Glomerular visceral epithelial cell (primary cell): ENCODE results near the gene CERS6.
"Not testable (repeated sequence)": the region's sequence is repeated elsewhere in the genome, so short reads cannot be mapped to it uniquely, and the experiment has no call there.

ENCODE experiments used
- DNase-seq: peaks from one replicate; pipeline ENCODE4 v3.0.0-alpha.2; 2016; ENCODE audit errors: extremely low spot score

The CERS6 gene

DNA sequence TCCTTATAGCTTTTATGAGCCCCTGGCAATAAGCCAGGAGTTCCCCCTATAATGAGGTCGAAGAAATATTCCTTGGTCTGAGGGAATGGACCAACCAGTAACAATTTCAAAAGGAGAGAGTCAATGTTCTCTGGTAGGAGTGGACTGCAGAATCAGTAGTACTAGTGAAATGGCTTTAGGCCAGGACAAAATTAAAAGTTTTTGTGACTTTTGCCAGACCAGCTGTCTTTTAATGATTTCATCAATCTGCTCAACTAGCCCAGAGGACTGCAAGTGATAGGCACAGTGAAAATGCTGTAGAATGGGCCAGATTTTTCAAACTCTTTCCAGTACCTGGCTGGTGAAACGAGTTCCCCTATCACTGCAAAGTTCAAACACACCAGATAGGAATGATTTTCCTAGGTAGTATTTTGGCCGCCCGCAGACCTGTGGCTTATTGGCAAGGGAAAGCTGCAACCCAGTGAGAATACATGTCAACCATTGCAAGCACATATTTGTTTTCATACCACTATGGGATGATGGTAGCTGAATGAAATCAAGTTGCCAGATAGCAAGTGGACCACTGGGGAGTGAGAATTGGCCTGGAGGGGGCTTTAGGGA lies 45.5 kb downstream of the CERS6 start:
- no peak for DNase-seq

DNA sequence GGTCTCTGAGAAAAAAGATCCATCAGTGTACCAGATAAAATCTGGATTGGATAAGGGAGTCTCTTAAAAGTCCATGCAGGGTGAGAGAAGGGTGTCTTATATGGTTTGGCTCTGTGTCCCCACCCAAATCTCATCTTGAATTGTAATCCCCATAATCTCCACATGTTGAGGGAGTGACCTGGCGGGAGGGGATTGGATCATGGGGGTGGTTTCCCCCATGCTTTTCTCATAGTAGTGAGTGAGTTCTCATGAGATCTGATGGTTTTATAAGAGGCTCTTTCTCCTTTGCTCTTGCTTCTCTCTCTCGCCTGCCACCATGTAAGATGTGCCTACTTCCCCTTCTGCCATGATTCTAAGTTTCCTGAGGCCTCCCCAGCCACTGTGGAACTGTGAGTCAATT lies 46.8 kb downstream of the CERS6 start:
- not testable (repeated sequence) for DNase-seq

DNA sequence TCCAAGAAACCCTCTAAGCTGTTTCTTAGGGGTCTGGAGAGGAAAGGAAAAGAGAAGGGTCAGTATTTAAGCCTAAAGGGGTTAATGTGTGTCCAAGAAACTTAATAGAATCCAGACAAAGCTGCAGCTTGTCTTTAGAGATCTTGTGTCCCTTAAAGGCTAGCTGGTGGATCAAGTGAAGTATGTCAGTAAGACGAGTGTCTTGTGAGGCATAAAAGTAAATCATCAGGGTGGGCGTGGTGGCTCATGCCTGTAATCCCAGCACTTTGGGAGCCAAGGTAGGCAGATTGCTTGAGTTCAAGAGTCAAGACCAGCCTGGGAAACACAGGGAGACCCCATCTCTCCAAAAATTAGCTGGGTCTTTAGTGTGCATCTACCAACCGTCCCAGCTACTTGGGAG lies 47.8 kb downstream of the CERS6 start:
- DNase-seq = no peak

DNA sequence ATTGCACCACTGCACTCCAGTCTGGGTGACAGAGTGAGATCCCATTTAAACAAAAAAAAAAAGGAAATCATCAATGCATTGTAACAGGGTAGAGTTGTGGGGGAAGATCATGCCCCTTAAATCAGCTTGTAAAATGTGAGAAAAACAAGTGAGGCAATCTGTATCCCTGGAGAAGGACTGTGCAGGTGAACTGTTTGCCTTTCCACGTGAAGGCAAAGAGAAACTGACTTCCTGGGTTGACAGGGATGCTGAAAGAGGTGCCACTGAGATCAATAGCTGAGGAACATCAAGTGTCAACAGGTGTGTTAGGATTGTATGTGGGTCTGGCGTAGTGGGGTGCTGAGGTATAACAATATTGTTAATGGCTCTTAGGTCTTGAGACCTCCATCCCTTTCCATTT lies 48.3 kb downstream of the CERS6 start:
- no peak for DNase-seq

DNA sequence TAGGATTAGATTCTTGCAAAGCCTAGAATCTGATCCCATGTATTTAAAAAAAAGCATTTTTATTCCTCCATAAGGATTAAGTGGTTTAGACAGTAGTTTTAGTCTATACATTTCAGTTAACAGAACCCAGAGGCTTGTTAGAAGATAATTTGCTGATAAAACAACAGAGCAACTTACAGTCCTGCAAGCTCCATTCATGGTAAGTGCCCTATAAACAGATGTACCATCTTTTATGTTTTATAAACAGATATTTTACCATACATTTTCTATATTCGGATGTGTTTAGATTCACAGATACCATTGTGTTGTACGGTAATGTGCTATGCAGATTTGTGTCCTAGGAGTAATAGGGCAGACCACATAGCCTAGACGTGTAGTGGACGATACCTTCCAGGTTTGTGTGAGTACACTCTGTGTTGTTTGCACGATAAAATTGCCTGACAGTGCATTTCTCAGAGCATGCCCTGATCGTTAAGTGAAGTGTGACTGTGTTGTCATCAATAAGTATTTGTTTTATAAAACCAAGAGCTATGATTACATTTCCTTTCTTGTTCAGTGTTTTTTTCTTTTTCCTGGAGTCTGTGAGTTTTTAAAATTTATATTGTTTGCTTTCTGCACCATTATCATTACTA lies 54.2 kb downstream of the CERS6 start:
- no peak for DNase-seq

DNA sequence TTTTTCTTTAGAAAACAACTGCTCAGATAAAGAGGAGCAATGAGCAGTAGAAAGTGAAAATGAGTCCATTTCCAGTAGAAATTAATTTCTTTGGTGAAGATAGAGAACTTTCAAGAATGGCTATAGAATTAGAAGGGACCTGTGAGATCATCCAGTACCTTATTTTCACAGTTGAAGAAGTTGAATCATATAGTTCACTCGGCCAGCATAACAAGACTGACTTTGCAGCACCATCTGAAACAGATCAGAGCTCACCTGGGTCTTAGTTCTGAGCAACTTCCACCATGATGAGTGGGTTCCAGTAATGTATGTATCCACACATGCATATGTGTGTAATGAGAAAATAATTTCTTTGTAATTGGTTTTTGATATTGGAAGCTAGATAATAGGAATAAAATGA lies 58.6 kb downstream of the CERS6 start:
- DNase-seq = no peak

DNA sequence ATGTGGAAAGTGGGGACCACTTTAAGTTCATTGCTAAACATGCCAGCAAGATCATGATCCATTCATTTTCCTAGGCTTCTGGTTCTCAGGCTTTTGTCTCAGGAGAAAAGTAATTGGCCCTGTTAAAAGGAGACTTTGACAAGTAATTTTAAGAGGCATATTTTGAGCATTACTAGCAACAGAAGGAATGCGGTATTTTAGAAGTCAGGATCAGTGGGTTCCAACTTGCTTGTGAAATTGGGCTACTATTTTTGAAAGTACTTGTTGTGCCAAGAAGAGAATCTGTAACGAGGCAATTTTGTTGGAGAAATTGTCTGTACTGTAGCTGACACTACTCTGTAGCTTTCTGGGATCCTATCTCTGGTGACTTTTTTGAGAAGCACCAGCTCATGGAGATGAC lies 59.4 kb downstream of the CERS6 start:
- DNase-seq = no peak

DNA sequence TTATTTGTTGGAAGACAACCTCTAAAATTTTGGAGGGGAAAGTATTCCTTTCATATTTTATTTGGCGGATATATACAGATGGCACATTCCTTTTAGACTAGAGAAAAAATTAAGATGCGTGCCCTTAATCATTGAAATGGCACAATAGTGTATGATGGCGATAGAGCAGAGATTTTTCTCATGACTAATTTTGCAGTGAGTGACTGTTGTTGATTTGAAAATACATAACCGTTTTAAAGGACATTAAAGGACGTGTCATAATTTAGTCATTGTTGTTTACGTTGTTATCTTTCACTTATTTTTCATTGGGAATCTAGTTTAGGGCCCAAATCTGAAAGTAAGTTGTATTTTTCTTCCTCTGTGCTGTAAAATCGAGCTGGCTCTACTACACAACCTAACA lies 61.7 kb downstream of the CERS6 start:
- DNase-seq = no peak

DNA sequence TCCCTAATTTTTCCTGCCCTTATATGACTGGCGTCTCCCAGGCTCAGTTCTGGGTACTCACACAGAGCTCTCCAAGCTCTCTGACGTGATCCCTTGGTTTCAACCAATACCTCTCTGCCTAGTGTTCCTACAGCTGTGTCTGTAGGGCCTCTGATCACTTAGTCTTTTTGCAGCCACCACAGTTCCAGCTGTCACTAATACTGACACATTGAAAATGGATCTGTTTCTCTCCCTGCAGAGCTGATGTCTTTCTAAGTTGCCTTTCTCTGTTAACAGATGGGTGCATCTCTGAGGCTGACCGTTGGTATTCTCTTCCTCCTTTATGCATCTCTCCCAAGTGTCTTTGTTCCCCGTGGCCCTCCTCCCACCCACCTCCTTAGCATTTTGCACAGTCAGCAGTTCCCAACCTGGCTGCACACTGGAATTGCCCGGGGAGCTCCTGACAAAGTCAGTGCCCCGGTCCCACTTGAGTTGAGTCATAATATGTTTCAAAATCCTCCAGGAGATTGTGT lies 62.5 kb downstream of the CERS6 start:
- DNase-seq = no peak

DNA sequence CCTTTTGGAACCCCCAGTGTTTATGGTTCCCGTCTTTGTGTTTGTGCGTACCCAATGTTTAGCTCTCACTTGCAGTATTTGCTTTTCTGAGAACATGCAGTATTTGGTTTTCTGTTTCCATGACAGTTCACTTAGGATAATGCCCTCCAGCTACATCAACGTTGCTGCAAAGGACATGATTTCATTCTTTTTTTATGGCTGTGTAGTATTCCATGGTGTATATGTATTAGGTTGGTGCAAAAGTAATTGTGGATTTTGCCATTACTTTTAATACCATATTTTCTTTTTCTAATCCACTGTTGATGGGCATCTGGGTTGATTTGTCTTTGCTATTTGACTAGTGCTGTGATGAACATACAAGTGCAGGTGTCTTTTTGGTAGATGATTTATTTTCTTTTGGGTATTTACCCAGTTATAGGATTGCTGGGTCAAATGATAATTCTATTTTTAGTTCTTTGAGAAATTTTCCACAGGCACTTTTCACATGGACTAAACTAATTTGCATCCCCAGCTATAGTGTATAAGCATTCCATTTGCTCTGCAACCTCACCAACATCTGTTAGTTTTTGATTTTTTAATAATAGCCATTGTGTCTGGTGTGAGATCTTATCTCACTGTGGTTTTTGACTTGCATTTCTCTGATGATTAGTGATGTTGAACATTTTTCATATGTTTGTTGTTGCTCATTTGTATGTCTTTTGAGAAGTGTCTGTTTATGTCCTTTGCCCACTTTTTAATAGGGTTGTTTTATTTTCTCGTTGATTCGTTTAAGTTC lies 63.6 kb downstream of the CERS6 start:
- DNase-seq = no peak

DNA sequence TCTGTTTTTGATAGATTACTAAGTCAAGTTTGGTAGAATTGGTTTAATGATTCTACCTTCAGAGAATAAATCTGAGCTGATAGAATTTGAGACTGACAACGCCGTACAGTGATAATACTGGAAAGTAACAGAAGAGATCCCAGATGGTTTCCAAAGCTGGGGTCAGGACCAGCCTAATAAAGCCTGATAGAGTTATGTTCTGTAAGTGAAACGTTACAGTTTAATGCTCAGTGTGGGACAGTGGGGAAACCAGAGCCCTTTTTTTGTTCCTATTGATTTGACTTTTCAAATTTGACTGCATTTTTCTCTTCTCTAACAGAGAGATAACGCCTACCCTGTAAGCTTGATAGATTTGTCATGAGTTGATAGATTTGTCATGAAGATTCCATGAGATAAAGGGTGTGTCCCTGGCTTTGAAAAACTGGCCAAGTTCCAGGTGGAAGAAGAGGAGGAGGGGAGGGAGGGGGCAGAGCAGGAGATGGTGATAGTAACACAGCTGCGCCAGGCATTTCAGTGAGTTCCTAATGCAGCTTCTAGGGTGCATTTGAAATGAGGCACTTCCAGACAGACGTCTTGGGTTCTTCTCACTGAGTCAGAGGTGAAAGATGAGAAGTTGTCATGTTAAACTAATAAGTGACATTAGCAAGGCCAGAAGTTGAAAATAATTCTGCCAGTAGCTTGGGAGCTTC lies 65.1 kb downstream of the CERS6 start:
- no peak for DNase-seq

DNA sequence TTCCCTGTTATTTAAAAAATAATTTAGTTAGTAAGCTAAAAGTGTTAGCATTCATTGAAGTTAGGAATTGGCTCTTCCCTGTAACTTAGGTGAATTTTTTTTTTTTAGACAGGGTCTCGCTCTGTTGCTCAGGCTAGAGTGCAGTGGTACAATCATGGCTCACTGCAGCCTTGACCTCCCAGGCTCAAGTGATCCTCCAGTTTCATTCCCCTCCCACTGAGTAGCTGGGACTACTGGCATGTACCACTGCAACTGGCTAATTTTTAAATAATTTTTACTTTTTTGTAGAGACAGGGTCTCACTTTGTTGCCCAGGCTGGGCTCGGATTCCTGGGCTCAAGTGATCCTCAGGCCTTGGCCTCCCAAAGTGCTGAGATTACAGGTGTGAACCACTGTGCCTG lies 66.4 kb downstream of the CERS6 start:
- no peak for DNase-seq

DNA sequence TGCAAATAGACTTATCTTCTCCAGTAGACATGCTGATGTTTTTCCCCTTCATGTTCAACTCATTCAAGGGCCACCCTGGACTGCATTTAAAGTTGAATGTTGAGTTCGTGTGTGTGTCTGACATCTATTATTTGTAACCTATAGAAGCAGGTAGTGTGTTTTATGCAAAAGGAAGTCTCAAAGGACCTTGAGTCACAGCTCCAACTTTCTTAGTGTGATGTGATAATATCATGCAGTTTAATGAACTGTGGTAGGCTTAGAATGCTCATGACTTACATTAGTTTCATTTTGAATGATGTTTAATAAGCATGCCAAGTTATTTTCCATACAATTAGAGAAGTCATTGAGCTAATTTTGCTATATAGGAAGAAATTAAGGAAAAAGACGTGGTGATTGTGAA lies 67.9 kb downstream of the CERS6 start:
- no peak for DNase-seq

DNA sequence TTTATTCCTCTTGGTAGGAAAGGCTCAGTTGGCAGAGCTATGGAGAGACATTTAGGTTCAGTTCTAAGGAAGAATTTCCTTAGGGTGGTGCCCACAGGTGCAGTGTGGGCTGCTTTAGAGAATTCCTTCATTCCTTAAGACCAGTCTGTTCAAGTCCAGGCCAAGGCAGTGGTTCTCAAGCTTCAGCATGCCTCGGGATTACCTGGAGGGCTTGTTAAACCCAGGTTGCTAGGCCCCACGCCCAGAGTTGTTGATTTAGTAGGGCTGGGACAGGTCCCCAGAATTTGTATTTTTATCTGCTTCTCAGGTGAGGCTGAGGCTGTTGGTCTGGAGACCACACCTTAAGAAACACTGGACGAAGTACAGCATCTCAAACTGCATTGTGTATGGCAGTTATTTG lies 68.9 kb downstream of the CERS6 start:
- DNase-seq = no peak

DNA sequence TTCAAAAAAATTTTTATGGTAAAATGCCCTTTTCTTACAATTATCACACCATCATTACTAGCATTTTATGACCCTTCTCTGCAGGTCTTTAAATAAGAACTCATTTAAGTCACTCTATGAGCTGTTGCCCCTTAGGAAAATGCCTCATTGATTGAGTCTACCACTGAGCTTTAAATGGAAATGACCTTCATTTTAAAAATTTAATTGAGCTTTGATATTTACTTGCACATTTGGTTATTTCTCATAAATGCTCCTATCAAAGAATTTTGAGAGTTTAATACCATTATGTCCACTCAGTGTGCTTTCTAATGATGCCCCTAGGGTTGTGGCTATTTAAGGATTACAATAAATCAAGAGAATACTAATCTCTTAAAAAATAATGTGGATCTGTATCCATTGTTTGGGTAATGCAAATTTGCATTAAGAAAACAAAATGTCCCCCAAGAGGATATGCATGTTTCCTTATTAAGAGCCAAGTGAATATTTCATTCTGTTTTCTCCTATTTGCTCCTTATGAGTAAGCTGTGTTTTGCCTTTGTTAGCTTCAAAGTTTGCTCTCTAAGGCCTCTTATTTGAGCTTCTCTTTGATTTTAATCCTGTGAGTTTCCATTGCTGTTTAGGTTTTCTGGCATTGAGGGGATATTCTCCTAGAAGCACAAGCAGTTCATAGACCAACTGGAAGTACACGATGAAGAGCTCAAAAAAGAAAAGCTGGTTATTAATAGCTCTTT lies 69.8 kb downstream of the CERS6 start:
- no peak for DNase-seq

DNA sequence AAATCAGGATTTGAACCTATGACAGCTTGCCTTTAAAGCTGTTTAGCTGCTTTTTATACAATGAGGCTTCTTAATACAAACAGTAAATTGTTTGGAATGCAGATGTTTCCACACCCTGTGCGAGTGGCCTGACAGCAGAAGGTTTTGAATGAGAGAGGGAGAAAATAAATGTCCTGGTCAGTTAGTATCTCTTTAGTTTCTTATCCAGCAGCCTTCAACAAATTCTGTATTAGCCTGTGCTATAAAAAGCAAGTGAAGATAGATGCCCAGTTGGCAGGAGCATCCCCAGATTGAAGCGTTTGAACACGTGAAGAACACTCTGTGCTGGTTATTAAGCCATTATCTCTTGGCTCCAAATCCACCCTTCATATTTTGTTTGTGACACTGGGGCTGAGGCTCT lies 70.6 kb downstream of the CERS6 start:
- DNase-seq = no peak

DNA sequence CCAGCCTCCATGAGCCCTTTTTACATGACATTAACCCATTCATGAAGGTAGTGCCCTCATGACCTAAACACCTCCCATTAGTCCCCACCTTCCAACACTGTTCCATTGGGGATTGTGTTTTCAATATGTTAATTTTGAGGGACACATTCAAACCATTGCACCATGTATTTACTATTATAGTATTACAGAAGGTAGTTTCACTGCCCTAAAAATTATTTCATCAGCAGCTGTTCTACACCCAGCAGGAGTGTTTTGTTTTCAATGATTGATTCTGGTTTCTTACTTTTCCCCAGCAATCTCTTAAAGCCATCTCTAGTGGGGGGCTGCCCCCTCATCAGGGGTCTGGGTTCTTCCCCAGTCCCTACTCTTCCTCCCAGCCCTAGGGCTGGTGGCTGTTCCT lies 71.9 kb downstream of the CERS6 start:
- DNase-seq = no peak

DNA sequence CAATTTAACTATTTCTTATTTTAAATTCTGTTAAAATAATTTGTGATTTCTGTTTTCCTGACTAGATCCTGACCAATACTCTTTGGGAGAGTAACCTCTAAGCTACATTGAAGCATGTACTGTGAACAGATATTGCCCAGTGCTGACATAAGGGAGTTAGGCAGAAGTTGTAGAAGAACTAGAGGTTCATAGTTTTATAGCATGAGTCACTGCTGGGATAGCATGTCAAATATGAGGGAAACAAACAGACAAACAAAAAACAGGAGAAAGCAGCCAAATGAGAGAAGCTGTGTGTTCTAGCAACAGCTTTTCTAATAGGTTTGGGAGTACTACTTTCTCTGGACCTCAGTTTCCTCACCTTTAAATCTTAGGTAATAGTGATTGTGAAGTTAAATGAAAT lies 72.4 kb downstream of the CERS6 start:
- DNase-seq = no peak

DNA sequence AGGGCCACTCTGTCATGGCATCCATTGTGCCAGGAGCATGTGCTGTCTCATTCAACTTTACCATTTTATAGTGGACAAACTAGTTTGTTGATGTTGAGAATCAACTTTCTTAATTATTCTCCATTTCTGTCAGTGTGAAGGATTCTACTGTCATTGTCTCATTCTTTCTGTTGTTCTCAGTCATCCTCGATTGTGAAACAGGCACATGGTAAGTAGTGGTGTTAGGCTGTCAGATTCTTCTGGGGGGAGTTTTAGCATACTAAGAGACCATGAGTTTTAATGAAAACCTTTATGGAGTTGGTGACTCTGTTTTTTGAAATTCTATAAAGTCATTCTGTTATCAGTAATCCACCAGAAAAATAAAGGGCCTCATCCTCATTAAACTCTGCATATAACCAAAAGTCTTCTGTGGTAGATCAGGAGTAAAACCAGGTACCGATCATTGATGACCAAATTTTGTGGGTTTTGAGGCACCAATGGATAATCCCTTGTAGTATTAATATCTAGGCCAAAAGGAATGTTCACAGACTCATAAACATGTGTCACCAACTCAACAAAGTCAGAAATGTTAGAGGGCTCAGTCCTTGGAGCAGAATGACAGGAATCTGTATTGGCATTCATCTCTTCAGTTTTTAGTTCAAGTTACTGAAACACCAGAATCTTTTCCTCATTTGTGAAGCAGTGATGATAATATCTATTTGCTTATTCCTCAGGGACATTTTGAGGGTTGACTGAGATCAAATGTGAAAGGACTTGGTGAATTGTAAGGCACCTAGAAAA lies 73.2 kb downstream of the CERS6 start:
- no peak for DNase-seq

DNA sequence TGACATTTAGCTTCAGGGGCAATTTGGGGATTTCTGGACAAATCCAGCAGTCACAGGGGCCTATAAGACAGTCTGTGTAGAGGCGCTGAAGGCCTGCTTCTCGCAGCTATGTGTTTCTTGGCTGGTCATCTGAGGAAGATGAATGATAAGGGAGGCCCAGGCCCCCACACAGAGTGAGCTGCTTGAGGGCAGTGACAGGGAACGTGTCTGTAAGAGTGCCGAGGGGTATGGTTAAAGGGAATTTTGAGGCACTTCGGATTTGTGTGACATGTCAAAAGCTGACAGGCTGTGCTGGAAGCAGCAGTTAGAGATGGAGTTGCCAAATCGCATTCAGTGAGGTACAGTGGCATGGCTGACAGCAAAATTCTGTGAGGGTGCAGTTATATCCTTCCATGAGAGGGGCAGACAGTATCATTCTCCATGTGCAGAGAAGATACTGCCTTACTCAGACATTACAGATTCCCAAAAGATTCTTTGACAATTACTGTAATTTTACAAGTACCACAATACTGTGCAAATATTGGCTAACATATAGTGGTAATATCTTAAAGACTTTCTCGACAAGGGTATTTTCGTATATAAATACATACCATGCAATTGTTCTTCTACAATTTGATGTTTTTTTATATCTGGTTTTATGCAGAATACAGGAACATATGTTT lies 74.0 kb downstream of the CERS6 start:
- DNase-seq = no peak
